T-helper 1 cell (primary cell): ENCODE data around the gene KLHL14.
"Not testable (repeated sequence)": the region's sequence is repeated elsewhere in the genome, so short reads cannot be mapped to it uniquely, and the experiment has no call there.

ENCODE experiments used
- DNase-seq, 5 donors: peaks; one replicate each; pipeline ENCODE4 v3.0.0-alpha.2; 2012 to 2020

The KLHL14 gene

GRCh38 chr18:32712860-32713259 is 60.0 kb downstream of the KLHL14 start:
- DNase-seq, result no peak

DNA sequence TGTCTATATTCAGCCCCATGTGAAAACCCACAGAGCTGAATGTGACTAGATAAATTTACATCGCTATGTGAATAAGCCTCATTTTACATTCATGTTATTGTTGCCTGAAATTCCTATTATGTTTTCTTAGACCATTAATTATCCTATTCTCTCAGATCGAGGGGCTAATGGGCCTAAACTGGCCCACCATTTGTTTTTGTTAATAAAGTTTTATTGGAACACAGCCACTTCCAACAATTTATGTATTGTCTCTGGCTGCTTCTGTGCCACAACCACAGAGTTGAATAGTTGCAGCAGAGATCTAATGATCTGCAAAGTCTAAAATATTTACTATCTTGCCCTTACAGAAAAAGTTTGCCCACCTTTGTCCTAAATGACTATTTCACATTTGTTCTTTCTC is 61.0 kb downstream of the KLHL14 start:
- no peak for DNase-seq

DNA sequence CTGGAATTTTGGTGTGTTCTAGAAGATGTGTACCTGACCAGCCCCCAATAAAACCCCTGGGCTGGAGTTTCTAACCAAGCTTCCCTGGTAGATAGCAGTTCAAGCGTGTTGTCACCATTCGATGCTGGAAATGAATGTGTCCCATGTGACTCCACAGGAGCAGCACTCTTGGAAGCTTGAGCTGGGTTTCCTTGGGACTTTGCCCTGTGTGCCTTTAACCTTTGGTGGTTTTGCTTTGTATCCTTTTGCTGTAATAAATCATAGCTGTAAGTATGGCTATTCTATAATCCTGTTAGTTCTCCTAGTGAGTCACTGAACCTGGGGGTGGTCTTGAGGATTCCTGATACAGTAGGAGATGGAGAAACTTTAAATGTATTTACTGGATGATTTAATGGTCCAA is 65.2 kb downstream of the KLHL14 start:
- DNase-seq, result no peak

DNA sequence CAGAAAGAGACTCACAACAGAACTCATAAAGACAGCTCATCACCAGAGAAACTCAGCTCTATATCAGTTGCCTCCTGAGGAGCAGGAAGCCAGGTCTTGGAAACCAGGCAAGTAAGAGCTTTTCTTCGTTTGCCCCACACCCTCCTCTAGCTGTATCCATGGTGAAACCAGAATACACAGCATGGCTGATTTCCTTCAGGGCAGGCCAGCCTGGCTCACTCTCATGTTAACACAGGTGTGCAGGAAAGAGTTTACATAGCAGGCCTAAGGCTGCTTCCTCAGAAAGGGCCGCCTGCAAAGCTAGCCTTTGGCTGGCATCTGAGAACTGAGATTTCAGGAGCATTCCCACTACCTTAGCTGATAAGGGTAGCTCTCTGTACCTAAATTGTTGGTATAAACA is 65.7 kb downstream of the KLHL14 start:
- DNase-seq, result no peak

GRCh38 chr18:32701313-32701712 is 71.5 kb downstream of the KLHL14 start:
- DNase-seq, result no peak

- DNase-seq, result no peak
Observed at GRCh38 chr18:32698153-32698552, 74.7 kb downstream of the KLHL14 start.

DNA sequence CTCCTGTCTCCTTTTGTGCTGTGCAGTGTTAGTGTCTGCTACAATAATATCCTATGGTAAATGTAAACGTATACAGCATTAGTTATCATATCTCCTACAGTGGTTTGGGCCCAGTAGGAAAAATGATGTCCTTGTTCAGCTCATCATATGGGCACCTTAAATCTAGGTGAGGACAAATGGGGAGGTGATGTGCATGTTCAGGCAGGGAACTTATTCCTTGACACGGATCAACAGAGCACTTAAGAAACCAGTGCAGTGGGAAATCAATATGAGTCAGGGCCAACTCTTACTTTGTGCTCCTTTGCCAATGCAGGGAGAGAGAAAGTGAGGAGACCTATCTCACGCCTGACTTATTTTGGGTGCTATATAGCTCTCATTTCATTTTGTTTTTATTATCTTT is 76.4 kb downstream of the KLHL14 start:
- DNase-seq, result no peak

DNA sequence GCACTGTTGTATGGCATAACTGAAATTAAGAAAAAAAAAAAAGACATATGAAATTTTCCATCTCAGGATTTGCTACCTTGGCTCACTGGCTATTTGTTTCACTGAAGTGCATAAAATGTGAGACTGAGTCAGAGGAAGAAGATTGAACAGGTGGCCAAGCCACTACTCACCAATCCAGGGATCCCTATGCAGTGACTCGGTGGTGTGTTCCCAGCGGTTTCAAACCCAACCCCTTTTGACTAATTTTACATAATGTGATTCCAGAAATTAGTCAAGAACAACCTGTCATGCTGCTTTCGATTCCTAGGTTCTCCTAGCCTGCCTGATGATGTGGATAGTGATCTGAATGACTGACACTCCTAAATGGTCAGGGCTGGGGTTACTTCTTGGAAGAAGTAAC is 77.3 kb downstream of the KLHL14 start:
- no peak for DNase-seq

- DNase-seq, result no peak
Observed at GRCh38 chr18:32688821-32689220, 84.0 kb downstream of the KLHL14 start.

DNA sequence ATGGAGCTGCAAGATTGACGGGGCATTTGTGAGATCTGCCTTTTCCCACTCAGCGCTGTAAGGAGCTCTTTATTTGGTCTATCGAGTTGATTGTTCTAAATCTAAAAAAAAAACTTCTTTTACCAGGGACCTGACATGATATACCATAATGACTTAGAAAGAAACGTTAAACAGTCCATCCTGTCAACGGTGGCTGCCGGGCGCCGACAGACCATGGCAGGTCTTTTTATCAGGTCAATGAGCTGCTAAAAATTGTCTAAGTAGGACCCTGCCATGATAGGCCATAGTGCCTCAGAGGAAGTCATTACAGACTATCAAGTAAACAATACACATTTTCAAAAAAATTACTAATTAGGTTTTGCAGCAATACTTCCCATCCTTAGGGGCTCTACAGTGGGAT is 87.9 kb downstream of the KLHL14 start:
- no peak for DNase-seq

- no peak for DNase-seq
Observed at GRCh38 chr18:32684096-32684495, 88.7 kb downstream of the KLHL14 start.

DNA sequence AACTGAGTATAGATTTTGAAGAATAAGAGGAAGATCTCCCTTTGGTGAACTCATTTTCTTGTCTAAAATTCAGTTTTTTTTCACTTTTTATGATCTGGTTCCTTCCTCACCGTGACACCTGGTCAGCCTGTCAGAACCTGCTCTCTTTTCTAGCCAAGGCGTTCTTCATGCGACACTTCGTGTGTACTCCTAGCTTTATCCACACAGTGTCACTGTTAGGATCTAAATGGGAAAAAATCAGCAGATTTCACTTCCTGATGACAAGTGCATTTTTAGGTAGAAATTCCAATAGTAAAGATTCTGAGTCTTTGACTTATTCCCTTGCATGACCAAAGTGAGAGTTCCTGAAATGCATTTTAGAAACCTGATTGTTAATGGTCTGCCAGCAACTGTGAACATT is 89.8 kb downstream of the KLHL14 start:
- DNase-seq, result no peak

DNA sequence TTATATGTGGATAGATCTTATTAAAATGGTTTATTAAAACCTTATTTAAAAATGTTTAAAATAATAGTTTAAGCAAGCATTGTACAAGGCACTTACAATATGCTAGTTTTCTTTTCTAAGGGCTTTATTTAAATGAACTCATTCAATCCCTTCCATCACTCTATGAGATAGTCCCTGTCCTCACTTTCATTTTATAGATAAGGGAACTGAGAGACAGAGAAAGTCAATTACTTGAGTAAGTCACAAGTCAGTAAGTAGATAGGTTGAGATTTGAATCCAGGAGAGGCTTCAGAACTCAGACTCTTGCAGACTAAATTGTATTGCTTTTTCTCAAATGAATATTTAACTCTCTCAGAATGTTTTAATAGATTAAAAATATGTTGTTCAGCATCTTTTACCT is 95.2 kb downstream of the KLHL14 start:
- no peak for DNase-seq

GRCh38 chr18:32674491-32674890 is 98.3 kb downstream of the KLHL14 start:
- DNase-seq, result no peak

DNA sequence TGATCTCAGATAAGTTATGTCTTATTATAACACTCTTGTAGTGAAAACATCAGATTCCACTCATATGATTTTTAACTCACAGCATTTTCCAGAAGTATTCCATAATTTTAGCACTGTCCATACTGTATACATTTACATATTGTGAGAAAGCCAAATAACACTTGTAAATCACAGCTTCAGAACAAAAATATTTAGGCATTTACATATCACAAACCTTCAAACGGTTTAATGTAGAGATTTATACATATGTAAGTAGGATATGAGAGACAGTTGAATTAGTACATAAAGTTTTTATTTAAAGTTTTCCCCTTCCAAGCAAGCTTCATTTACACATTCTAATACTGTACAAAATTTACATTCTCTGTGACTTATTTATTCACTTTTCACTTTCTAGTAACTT is 100.4 kb downstream of the KLHL14 start:
- no peak for DNase-seq

DNA sequence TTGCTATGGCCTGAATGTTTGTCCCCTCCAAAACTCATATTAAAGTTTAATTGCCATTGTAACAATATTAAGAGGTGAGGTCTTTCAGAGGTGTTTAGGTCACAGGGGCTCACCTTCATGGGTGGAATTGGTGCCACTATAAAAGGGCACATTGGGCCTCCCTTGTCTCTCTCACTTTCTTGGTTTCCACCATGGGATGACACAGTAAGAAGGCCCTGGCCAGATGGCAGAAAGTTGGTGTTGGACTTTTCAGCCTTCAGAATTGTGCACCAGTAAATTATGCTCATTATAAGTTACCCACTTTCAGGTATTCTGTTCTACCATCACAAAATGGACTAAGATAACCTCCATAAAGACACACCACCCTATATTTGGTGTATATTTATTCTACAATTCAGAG is 102.1 kb downstream of the KLHL14 start:
- no peak for DNase-seq

- DNase-seq, result no peak
Observed at GRCh38 chr18:32669549-32670165, 103.2 kb downstream of the KLHL14 start.

DNA sequence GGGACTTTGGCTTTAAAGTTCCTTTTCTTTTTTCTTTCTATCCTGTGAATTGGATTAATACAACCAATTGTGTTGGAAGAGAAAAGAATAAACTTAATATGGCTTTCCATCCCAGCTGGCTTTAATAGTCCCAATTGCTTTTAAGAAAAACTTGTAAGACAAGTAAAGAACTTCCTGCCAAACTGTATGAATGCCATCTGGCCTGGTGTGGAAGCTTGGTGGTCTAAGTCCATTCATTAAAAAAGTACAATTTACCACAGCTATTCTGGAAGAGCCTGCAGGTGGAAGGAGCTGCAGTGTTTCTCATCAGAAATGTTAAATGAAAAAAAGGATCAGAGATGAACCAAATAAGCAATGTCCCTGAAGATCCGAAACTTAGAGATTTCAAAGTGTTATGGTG is 103.9 kb downstream of the KLHL14 start:
- DNase-seq, result no peak

DNA sequence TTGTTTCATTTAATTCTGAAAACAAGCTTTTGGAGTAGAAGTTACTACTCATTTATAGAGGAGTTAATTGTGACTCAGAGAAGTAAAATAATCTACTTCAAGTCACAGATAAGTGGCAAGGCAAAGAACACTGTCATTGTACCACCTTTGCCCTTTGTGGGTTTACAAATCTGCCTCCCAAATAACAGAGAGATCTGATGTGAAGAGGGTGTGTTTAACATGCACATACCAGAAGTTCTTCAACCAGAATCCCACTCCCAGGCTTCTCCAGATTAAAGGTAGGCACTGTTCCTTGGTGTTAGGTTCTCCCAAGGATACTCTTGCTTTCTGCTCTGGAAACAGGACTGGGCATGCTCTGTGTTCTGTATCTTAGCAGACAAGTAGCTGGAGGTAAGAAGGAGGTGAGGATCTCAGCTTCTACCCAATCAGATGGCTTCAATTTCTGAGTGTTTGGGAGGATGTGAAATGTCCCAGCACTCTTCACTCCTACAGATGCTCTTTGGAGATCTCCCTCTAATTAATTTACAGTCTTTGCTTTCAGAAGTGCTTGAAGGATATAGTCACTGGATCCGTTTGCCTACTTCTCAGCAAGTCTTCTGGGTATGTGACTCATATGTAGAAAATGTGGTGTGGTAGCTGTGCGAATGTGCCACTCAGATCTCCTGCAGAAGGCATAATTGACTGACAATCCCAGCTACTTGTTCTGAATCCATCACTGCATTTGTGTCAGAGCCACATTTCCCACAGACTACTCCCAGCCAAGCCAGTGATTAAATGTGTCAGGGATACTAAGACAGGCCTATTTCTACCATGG is 111.1 kb downstream of the KLHL14 start:
- peak in 1 of 5 donors; percentile 13 for DNase-seq

GRCh38 chr18:32654507-32654906 is 118.3 kb downstream of the KLHL14 start:
- DNase-seq, result not testable (repeated sequence)

DNA sequence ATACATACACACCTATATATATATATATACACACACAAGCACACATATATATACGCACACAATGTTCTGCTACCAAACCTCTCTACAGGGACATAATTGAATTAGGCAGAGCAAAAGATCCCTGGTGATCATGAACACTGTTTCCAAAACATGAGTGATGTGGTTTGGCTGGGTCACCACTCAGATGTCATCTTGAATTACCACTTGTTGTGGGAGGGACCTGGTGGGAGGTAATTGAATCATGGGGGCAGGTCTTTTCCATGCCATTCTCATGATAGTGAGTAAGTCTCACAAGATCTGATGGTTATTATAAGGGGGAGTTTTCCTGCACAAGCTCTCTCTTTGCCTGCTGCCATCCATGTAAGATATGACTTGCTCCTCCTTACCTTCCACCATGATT is 135.2 kb downstream of the KLHL14 start:
- DNase-seq, result not testable (repeated sequence)

DNA sequence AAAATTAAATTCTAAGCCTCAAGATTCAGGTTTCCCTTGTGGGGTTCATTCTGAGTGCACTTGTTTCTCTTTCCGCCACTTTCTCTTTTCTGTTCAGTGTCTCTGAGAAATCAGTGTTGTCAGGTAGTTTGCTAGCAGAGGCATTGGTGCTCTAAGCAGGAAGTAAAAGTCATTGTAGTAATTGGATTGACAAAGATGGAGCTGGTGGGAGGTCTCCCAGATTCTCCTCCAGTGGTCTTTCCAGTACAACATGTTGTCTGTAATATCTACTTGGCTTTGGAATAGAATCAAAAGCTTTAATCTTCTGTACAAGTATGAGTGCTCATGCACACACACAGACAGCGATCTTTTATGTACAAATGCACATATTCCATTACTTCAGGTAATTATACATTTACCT is 135.6 kb downstream of the KLHL14 start:
- DNase-seq, result no peak

DNA sequence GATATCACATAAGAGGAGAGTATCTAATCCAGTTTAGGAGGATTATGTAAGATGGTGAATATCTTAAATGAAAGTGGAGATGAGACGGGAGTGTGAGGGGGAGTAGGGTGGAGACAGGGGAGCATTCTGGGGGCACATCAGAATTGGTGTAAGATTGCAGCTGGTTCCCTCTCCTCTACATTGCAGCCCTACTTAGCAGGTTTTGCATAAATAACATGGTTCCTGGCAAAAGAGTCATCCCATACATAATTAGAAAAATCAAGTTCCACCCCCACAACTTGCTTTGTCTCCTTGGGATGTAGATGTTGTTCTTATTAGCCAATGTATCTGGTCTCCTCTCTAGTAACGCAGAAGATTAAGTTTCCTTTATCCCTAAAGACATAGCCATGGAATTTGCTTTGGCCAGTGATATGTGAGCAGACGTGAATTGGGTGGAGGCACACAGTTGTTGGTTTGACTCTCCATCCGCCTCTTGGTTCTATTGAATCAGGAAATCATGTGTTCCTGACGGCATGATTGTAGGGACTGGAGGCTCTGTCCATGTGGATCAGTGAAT is 137.9 kb downstream of the KLHL14 start:
- no peak for DNase-seq

DNA sequence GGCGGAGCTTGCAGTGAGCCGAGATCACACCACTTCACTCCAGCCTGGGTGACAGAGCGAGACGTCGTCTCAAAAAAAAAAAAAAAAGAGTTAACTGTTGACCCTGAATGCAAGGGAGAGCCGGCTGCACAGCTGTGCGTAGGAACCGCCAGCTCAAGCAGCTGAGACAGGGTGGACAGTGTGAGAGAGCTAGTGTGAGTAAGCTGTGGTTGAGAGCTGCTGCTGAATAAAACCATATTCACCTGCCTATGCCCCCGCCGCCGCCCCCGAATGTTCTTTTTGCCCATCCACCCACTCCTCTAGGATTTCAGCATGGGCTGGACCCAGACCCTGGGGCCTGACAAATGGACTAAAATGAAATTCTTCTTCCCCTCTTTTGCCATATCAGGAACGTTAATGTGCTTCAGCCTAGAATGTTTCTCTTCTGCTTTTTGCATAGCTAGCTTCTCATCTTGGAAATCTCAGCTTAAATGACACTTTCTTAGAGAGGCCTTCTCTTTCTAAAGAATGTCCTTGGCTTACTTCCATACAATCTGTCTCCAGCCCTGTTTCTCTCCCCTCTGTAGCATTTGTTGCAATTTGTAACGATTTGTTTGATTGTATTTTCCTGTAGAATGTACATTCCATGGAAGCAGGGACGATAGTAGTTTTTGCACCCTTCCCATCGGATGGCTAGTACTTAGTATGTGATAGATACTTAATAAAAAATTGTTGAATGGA is 142.7 kb downstream of the KLHL14 start:
- no peak for DNase-seq
